ENCODE measurements around the gene SLC41A1.

The SLC41A1 gene

GRCh38 chr1:205766038-205766437 is 47.0 kb downstream of the SLC41A1 start:
- H3K36me3 Mint-ChIP-seq (ENCODE audit: low read depth), result peaks cover 38% of the 10 kb centered on the region
- peaks cover 15% of the 10 kb centered on the region for H3K4me1 Mint-ChIP-seq (ENCODE audit: low read depth)
- no peak overlapping the region for H3K27ac Mint-ChIP-seq
- no peak overlapping the region for H3K4me3 Mint-ChIP-seq
- H3K9me3 Mint-ChIP-seq, result no peaks in the 10 kb centered on the region
- no peaks in the 10 kb centered on the region for H3K27me3 Mint-ChIP-seq (ENCODE audit: low read depth)

GRCh38 chr1:205764578-205764977 is 48.4 kb downstream of the SLC41A1 start:
- peaks cover 10% of the 10 kb centered on the region for H3K4me1 Mint-ChIP-seq (ENCODE audit: low read depth)
- peaks cover 28% of the 10 kb centered on the region for H3K36me3 Mint-ChIP-seq (ENCODE audit: low read depth)
- H3K9me3 Mint-ChIP-seq, result no peaks in the 10 kb centered on the region
- H3K27ac Mint-ChIP-seq, result no peak overlapping the region
- H3K27me3 Mint-ChIP-seq (ENCODE audit: low read depth), result no peaks in the 10 kb centered on the region
- H3K4me3 Mint-ChIP-seq, result no peak overlapping the region

- H3K36me3 Mint-ChIP-seq (ENCODE audit: low read depth), result peaks cover 22% of the 10 kb centered on the region
- H3K9me3 Mint-ChIP-seq, result no peaks in the 10 kb centered on the region
- no peaks in the 10 kb centered on the region for H3K27me3 Mint-ChIP-seq (ENCODE audit: low read depth)
- no peak overlapping the region for H3K4me3 Mint-ChIP-seq
- H3K4me1 Mint-ChIP-seq (ENCODE audit: low read depth), result peaks cover 9% of the 10 kb centered on the region
- H3K27ac Mint-ChIP-seq, result no peak overlapping the region
Measured at GRCh38 chr1:205763980-205764379, 49.0 kb downstream of the SLC41A1 start.

GRCh38 chr1:205760606-205761005 is 52.4 kb downstream of the SLC41A1 start:
- no peak overlapping the region for H3K4me3 Mint-ChIP-seq
- no peak overlapping the region for H3K27ac Mint-ChIP-seq

GRCh38 chr1:205756552-205756951 is 56.4 kb downstream of the SLC41A1 start:
- H3K36me3 Mint-ChIP-seq (ENCODE audit: low read depth), result peaks cover 7% of the 10 kb centered on the region
- no peak overlapping the region for H3K27ac Mint-ChIP-seq
- no peaks in the 10 kb centered on the region for H3K9me3 Mint-ChIP-seq
- no peaks in the 10 kb centered on the region for H3K27me3 Mint-ChIP-seq (ENCODE audit: low read depth)
- H3K4me3 Mint-ChIP-seq, result no peak overlapping the region
- H3K4me1 Mint-ChIP-seq (ENCODE audit: low read depth), result no peaks in the 10 kb centered on the region

More at GRCh38 chr1:205760606-205761005, 52.4 kb downstream of the SLC41A1 start:
- H3K36me3 Mint-ChIP-seq (ENCODE audit: low read depth), result peaks cover 9% of the 10 kb centered on the region
- H3K27me3 Mint-ChIP-seq (ENCODE audit: low read depth), result no peaks in the 10 kb centered on the region
- H3K4me1 Mint-ChIP-seq (ENCODE audit: low read depth), result peaks cover 1% of the 10 kb centered on the region
- H3K9me3 Mint-ChIP-seq, result no peaks in the 10 kb centered on the region

GRCh38 chr1:205754857-205755256 is 58.1 kb downstream of the SLC41A1 start:
- no peak overlapping the region for H3K27ac Mint-ChIP-seq
- no peaks in the 10 kb centered on the region for H3K9me3 Mint-ChIP-seq
- H3K36me3 Mint-ChIP-seq (ENCODE audit: low read depth), result peaks cover 7% of the 10 kb centered on the region
- H3K4me3 Mint-ChIP-seq, result no peak overlapping the region
- H3K4me1 Mint-ChIP-seq (ENCODE audit: low read depth), result peaks cover 7% of the 10 kb centered on the region
- no peaks in the 10 kb centered on the region for H3K27me3 Mint-ChIP-seq (ENCODE audit: low read depth)

GRCh38 chr1:205751036-205751651 is 61.9 kb downstream of the SLC41A1 start:
- peak overlapping the region; percentile 91 for H3K4me3 Mint-ChIP-seq
- no peaks in the 10 kb centered on the region for H3K27me3 Mint-ChIP-seq (ENCODE audit: low read depth)
- peaks cover 26% of the 10 kb centered on the region for H3K4me1 Mint-ChIP-seq (ENCODE audit: low read depth)
- H3K27ac Mint-ChIP-seq, result peak overlapping the region; percentile 95
- peaks cover 14% of the 10 kb centered on the region for H3K36me3 Mint-ChIP-seq (ENCODE audit: low read depth)
- no peaks in the 10 kb centered on the region for H3K9me3 Mint-ChIP-seq

GRCh38 chr1:205750138-205751035 is 62.6 kb downstream of the SLC41A1 start, which contains the start of gene NUCKS1:
Gene NUCKS1, minus strand, starts transcription at chr1:205750182. Its CDS starts 209 bp downstream, at chr1:205749973.
- Mint-ChIP-seq H3K27ac (peak within 1 kb of the TSS; percentile 95), H3K4me1 (ENCODE audit: low read depth) (peaks cover 27% of the 10 kb centered on the region), H3K9me3 (no peaks in the 10 kb centered on the region)

GRCh38 chr1:205749234-205750137 is 63.5 kb downstream of the SLC41A1 start:
- Mint-ChIP-seq H3K36me3 (ENCODE audit: low read depth) (peaks cover 14% of the 10 kb centered on the region), H3K4me1 (ENCODE audit: low read depth) (peaks cover 29% of the 10 kb centered on the region), H3K9me3 (no peaks in the 10 kb centered on the region), H3K27me3 (ENCODE audit: low read depth) (no peaks in the 10 kb centered on the region), H3K4me3 (peak overlapping the region; percentile 97), H3K27ac (peak overlapping the region; percentile 95)

More at GRCh38 chr1:205750138-205751035, 62.6 kb downstream of the SLC41A1 start, which contains the start of gene NUCKS1:
- H3K36me3 Mint-ChIP-seq (ENCODE audit: low read depth), result peaks cover 14% of the 10 kb centered on the region
- H3K4me3 Mint-ChIP-seq, result peak within 1 kb of the TSS; percentile 97
- H3K27me3 Mint-ChIP-seq (ENCODE audit: low read depth), result no peaks in the 10 kb centered on the region

GRCh38 chr1:205748403-205749233 is 64.4 kb downstream of the SLC41A1 start:
- Mint-ChIP-seq H3K36me3 (ENCODE audit: low read depth) (peaks cover 14% of the 10 kb centered on the region), H3K4me1 (ENCODE audit: low read depth) (peaks cover 32% of the 10 kb centered on the region), H3K9me3 (no peaks in the 10 kb centered on the region), H3K27me3 (ENCODE audit: low read depth) (no peaks in the 10 kb centered on the region), H3K4me3 (peak overlapping the region; percentile 97), H3K27ac (peak overlapping the region; percentile 94)

- Mint-ChIP-seq H3K4me3 (no peak overlapping the region), H3K27me3 (ENCODE audit: low read depth) (no peaks in the 10 kb centered on the region), H3K9me3 (no peaks in the 10 kb centered on the region), H3K27ac (peak overlapping the region; percentile 21), H3K4me1 (ENCODE audit: low read depth) (peaks cover 36% of the 10 kb centered on the region), H3K36me3 (ENCODE audit: low read depth) (peaks cover 14% of the 10 kb centered on the region)
Measured at GRCh38 chr1:205746757-205747412, 66.1 kb downstream of the SLC41A1 start.

GRCh38 chr1:205744403-205744802 is 68.6 kb downstream of the SLC41A1 start:
- no peaks in the 10 kb centered on the region for H3K9me3 Mint-ChIP-seq

GRCh38 chr1:205743977-205744376 is 69.0 kb downstream of the SLC41A1 start:
- no peak overlapping the region for H3K4me3 Mint-ChIP-seq
- peaks cover 38% of the 10 kb centered on the region for H3K4me1 Mint-ChIP-seq (ENCODE audit: low read depth)
- H3K27me3 Mint-ChIP-seq (ENCODE audit: low read depth), result no peaks in the 10 kb centered on the region
- no peaks in the 10 kb centered on the region for H3K9me3 Mint-ChIP-seq
- no peak overlapping the region for H3K27ac Mint-ChIP-seq
- peaks cover 10% of the 10 kb centered on the region for H3K36me3 Mint-ChIP-seq (ENCODE audit: low read depth)

More at GRCh38 chr1:205744403-205744802, 68.6 kb downstream of the SLC41A1 start:
- H3K4me1 Mint-ChIP-seq (ENCODE audit: low read depth), result peaks cover 35% of the 10 kb centered on the region
- H3K27ac Mint-ChIP-seq, result no peak overlapping the region
- H3K4me3 Mint-ChIP-seq, result no peak overlapping the region
- H3K27me3 Mint-ChIP-seq (ENCODE audit: low read depth), result no peaks in the 10 kb centered on the region
- peaks cover 11% of the 10 kb centered on the region for H3K36me3 Mint-ChIP-seq (ENCODE audit: low read depth)
